NT2/D1 (cell line): ENCODE results near the gene TRIM8.

Experiments used
- DNase-seq: peaks from one replicate; pipeline ENCODE4 v3.0.0-alpha.2; 2011; ENCODE audit warnings: low read depth, low spot score
- H3K27me3 ChIP-seq: 2 replicates; pipeline ENCODE4 v1.6.0; 2011; ENCODE audit warnings: mild to moderate bottlenecking; ENCODE audit not compliant: insufficient read length, insufficient read depth
- H3K36me3 ChIP-seq: 2 replicates; pipeline ENCODE4 v1.6.1; 2011; ENCODE audit warnings: mild to moderate bottlenecking, low read length, mixed read lengths; ENCODE audit not compliant: insufficient read depth, insufficient read length
- H3K4me1 ChIP-seq: 2 replicates; pipeline ENCODE4 v1.5.1; 2011; ENCODE audit not compliant: insufficient read depth, insufficient read length
- H3K4me3 ChIP-seq: 2 replicates; pipeline ENCODE4 v1.5.1; 2011; ENCODE audit warnings: low read depth; ENCODE audit not compliant: insufficient read length
- H3K9ac ChIP-seq: 2 replicates; pipeline ENCODE4 v1.6.0; 2011; ENCODE audit warnings: low read depth; ENCODE audit not compliant: insufficient read length
- H3K9me3 ChIP-seq: 2 replicates; pipeline ENCODE4 v1.5.1; 2011; ENCODE audit warnings: mild to moderate bottlenecking, low read length; ENCODE audit not compliant: insufficient read depth
- SUZ12 ChIP-seq: IDR thresholded peaks from 2 replicates; pipeline ENCODE4 v1.6.1; 2011; ENCODE audit not compliant: insufficient read length, insufficient read depth; ENCODE audit errors: extremely low read depth
- YY1 ChIP-seq: IDR thresholded peaks from 2 replicates; pipeline ENCODE4 v1.6.1; 2011; ENCODE audit not compliant: insufficient read length, insufficient read depth
- ZNF274 ChIP-seq: IDR thresholded peaks from 2 replicates; pipeline ENCODE4 v1.6.1; 2011; ENCODE audit warnings: mild to moderate bottlenecking, low read depth, low read length

TRIM8 gene

GRCh38 chr10:102653060-102653459, 8.8 kb downstream of the TRIM8 start:
- DNase-seq, result no peak
- H3K9me3 ChIP-seq, result no peaks in the 10 kb centered on the region
- TF ChIP-seq YY1 (no peak), ZNF274 (no peak), SUZ12 (no peak)
- peaks cover 81% of the 10 kb centered on the region for H3K36me3 ChIP-seq
- H3K9ac ChIP-seq, result no peak overlapping the region
- peaks cover 22% of the 10 kb centered on the region for H3K4me1 ChIP-seq
- H3K4me3 ChIP-seq, result no peak overlapping the region
- H3K27me3 ChIP-seq, result no peaks in the 10 kb centered on the region

- Histone ChIP-seq H3K4me3 (no peak overlapping the region), H3K27me3 (no peaks in the 10 kb centered on the region), H3K9me3 (no peaks in the 10 kb centered on the region), H3K9ac (no peak overlapping the region), H3K4me1 (peaks cover 18% of the 10 kb centered on the region), H3K36me3 (peaks cover 81% of the 10 kb centered on the region)
- no peak for TF ChIP-seq SUZ12
- TF ChIP-seq YY1, result no peak
- no peak for TF ChIP-seq ZNF274
- DNase-seq, result no peak
These were observed 10.3 kb downstream of the TRIM8 start for GRCh38 chr10:102654566-102654965.

- TF ChIP-seq ZNF274 (no peak), SUZ12 (no peak), YY1 (no peak)
- H3K36me3 ChIP-seq, result peaks cover 81% of the 10 kb centered on the region
- H3K27me3 ChIP-seq, result no peaks in the 10 kb centered on the region
These were observed 10.7 kb downstream of the TRIM8 start for GRCh38 chr10:102654969-102655368.

GRCh38 chr10:102656026-102656425, 11.7 kb downstream of the TRIM8 start:
- TF ChIP-seq SUZ12 (no peak), YY1 (no peak), ZNF274 (no peak)
- no peak overlapping the region for H3K4me3 ChIP-seq
- H3K9ac ChIP-seq, result no peak overlapping the region
- H3K36me3 ChIP-seq, result peaks cover 74% of the 10 kb centered on the region
- H3K4me1 ChIP-seq, result peaks cover 15% of the 10 kb centered on the region
- H3K27me3 ChIP-seq, result no peaks in the 10 kb centered on the region
- DNase-seq, result no peak
- no peaks in the 10 kb centered on the region for H3K9me3 ChIP-seq

More at GRCh38 chr10:102654969-102655368, 10.7 kb downstream of the TRIM8 start:
- H3K9me3 ChIP-seq, result no peaks in the 10 kb centered on the region
- H3K4me1 ChIP-seq, result peaks cover 18% of the 10 kb centered on the region
- no peak for DNase-seq
- H3K9ac ChIP-seq, result no peak overlapping the region
- no peak overlapping the region for H3K4me3 ChIP-seq

- Histone ChIP-seq H3K36me3 (peaks cover 66% of the 10 kb centered on the region), H3K4me3 (no peak overlapping the region), H3K27me3 (no peaks in the 10 kb centered on the region), H3K9me3 (no peaks in the 10 kb centered on the region), H3K9ac (no peak overlapping the region), H3K4me1 (peaks cover 14% of the 10 kb centered on the region)
- no peak for TF ChIP-seq YY1
- TF ChIP-seq SUZ12, result no peak
- no peak for TF ChIP-seq ZNF274
- no peak for DNase-seq
These were observed 12.6 kb downstream of the TRIM8 start for GRCh38 chr10:102656791-102657371.

GRCh38 chr10:102657451-102657850, 13.2 kb downstream of the TRIM8 start:
- Histone ChIP-seq H3K4me1 (peaks cover 14% of the 10 kb centered on the region), H3K27me3 (no peaks in the 10 kb centered on the region), H3K36me3 (peaks cover 60% of the 10 kb centered on the region), H3K9me3 (no peaks in the 10 kb centered on the region), H3K4me3 (no peak overlapping the region), H3K9ac (no peak overlapping the region)
- TF ChIP-seq ZNF274 (no peak), YY1 (no peak), SUZ12 (no peak)
- DNase-seq, result no peak

- Histone ChIP-seq H3K36me3 (peaks cover 57% of the 10 kb centered on the region), H3K4me1 (peaks cover 14% of the 10 kb centered on the region), H3K4me3 (no peak overlapping the region), H3K9ac (no peak overlapping the region), H3K9me3 (no peaks in the 10 kb centered on the region), H3K27me3 (no peaks in the 10 kb centered on the region)
- TF ChIP-seq YY1, result no peak
- no peak for TF ChIP-seq SUZ12
- no peak for TF ChIP-seq ZNF274
- DNase-seq, result no peak
These were observed 13.9 kb downstream of the TRIM8 start for GRCh38 chr10:102657984-102658724.
